Effector CD8-positive, alpha-beta T cell (primary cell): Measurements from ENCODE around the gene OLFML2A.

Source experiments
- DNase-seq: peaks from one replicate; lab custom pipeline; 2025; lab: John Stamatoyannopoulos, UW

The OLFML2A gene

GRCh38 chr9:124797343-124798103 is 20.6 kb downstream of the OLFML2A start:
- no peak for DNase-seq

DNA sequence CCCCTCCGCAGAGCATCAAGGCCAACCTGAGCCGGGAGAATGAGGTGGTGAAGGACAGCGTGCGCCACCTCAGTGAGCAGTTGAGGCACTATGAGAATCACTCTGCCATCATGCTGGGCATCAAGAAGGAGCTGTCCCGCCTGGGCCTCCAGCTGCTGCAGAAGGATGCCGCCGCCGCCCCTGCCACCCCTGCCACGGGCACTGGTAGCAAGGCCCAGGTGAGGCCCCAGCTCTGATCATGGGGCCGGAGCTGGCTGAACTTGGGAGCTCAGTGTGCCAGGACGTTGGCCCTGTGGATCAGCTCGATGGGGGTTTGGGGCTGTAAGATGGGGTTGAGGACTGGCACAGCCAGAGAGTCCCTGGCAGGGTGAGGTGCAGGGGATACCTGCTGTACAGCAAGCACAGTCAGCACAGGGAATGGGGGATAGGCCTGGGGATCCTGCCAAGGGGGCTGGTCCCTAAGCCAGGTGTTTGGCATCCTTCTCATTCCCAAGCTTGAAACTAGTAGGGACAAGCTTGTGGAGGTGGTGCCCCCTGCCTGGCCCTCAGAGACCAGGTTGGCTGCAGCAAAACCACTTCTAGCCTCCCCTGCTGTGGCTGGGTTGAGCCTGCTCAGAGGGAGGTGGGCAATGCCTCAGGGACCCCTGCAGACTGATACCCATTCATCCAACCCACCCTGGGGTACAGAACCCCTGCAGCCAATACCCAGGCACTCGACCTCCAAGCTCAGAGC is 22.5 kb downstream of the OLFML2A start:
- DNase-seq = no peak

GRCh38 chr9:124800306-124801259 is 23.6 kb downstream of the OLFML2A start:
- DNase-seq = no peak

DNA sequence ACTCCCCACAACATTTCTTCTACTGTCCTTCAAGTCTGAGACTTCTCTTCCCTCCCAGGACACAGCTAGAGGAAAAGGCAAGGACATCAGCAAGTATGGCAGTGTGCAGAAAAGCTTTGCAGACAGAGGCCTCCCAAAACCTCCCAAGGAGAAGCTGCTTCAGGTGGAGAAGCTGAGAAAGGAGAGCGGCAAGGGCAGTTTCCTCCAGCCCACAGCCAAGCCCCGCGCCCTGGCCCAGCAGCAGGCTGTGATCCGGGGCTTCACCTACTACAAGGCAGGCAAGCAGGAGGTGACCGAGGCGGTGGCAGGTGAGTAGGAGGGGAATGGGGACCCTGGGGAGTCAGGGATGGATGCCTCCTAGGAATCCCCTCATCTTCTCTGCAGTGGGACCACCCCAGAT is 24.4 kb downstream of the OLFML2A start:
- no peak for DNase-seq

DNA sequence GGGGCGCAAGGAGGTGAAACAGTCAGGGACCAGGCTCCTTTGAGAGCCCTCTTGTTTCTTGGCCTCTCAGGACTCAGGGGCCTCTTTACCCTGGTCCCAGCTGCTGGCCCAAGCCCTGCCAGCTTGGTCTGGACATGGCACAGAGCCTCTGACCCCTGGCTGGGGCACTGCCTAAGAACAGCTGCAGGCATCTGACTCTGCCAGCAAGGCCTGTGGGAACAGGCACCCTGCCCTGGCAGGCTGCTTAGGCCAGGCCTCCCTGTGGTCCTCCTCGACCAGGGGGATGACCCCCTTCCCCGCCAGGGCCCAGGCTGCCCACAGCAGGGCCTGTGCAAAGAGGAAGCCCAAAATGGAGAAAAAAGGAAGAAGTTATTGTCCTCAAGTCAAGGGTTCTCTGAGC is 25.5 kb downstream of the OLFML2A start:
- DNase-seq = no peak

DNA sequence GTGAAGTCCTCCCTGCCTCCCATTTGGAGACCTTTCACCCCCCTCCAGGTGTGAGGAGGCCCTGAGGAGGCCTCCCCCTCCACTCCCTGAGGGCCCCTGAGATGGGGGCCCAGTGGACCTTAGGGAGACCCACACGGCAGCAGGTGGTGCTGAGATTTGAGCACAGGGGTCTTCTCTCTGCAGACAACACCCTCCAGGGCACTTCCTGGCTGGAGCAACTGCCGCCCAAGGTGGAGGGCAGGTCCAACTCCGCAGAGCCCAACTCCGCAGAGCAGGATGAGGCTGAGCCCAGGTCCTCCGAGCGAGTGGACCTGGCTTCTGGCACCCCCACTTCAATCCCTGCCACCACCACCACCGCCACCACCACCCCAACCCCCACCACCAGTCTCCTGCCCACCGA is 27.0 kb downstream of the OLFML2A start:
- DNase-seq = no peak

GRCh38 chr9:124805186-124805585 is 28.3 kb downstream of the OLFML2A start:
- no peak for DNase-seq

DNA sequence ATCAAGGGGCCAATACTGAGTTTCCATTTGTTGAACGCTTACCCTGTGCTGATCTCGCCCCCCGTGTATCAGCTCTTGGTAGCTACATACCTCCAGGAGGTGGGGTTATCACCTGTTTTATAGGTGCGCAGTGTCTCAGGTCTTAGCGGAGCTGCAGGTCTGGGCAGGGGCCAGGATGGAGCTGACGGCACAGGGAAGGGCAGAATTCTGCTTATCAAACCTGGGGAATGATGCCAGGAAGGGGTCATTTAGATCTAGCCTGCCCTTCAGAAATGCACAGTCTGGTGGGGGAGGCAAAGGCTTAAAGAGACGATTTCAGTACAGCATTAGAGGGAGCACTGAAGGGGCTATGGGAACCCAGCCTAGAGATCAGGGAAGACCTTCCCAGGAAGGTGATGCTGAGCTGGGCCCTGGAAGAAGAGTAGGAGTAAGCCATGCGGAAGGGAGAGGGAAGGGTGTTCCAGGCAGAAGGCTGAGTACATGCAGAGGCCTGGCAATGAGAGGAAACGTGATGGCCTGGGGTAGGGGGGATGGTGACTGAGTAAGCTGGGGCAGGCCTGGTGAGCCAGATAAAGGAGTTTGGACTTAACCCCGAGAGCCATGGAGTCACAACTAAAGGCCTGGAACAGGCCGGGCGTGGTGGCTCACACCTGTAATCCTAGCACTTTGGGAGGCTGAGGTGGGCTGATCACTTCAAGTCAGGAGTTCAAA is 31.5 kb downstream of the OLFML2A start:
- DNase-seq = no peak

- DNase-seq = no peak
Measured at GRCh38 chr9:124809211-124809610, 32.3 kb downstream of the OLFML2A start.

GRCh38 chr9:124809741-124810500 is 33.0 kb downstream of the OLFML2A start:
- DNase-seq = no peak

DNA sequence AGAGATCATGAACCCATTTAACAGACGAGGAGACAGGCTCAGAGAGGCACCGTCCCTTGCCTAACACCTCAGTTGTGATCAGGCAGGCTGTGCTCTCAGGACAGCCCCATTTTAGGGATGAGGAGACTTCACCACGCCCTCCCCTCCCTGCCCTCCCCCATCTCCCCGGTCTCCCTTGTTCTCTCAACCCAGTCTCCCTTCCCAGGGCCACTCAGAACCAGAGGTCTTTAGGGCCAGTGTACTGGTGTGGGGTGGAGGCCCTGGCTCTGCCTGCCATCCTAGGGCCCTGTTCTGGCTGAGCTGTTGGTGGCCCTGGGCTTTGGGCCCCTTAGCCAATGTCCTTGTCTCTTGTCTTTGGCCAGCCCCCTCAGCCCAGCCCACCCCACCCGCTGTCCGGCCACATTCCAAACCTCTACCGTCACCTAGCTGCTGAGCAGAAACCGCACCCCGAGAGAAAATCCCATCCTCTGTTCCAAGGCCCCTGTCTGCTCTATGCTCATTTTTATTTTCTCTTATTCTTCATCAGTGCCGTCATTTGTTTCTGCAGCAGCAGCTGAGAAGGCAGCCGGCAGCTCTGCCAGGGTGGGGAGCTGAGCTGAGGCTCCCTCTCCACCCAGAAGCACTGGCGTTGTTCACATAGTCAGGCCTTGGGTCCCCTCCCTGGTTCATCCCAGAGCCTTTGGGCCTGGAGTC is 33.9 kb downstream of the OLFML2A start:
- no peak for DNase-seq

- no peak for DNase-seq
Measured at GRCh38 chr9:124812441-124812876, 35.5 kb downstream of the OLFML2A start.

DNA sequence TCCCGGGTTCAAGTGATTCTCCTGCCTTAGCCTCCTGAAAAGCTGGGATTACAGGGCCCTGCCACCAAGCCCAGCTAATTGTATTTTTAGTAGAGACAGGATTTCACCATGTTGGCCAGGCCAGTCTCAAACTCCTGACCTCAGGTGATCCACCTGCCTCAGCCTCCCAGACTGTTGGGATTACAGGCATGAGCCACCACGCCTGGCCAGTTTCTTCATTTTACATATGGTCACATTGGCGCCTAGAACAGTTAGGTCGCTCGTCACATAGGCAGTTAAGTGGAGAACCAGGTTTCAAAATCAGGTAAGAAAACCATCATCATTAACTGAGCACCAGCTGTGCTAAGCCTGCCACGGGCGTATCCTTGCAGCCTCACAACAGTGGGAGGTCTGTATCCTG is 36.1 kb downstream of the OLFML2A start:
- no peak for DNase-seq

DNA sequence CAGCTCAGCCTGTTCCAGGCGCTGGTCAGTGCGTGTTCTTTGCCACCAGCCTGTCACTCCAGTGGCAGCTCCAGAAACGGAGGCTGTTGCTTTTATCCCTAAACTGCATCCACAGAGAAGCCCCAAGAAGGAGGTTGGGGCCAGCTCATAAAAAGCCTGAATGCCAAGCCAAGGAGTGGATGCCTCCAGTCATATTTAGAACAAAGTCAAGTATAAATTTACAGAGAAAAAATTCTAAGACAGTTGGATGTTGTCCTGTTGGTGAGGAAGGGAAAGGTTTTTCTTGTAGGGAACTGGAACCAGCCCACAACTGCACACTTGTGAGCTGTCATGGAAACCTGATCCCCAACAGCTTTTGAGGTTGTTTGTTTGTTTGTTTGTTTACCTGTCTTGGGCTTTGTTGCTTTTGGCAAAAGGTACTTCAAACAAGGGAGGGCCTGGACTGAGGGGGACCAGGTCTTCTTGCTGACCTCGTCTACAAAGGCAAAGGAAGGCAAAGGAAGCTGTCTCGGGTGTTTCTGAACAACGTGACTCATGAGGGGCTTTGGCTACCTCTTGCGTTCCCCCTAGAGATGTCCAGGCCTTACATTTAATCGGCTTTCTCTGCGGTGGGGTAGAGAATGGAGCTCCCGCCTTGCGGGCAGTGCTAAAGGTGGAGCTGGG is 36.7 kb downstream of the OLFML2A start:
- DNase-seq = no peak

DNA sequence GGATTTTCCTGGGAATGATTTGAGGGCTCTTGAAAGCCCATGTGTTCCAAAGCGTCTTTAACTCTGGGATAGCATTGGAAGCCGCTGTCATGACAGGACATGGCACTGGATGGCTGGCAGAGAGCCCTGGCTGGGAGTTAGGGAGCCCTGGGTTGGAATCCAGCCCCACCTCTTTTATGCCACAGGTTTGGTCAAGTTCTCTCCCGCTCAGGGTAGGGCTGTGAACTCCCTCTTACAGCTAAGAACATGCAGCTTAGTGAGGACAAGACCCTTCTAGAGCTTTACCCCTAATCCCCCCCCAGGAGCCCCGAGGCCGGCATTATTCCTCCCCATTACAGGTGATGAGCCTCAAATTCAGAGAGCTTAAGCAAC is 37.2 kb downstream of the OLFML2A start:
- DNase-seq = no peak

GRCh38 chr9:124815601-124816000 is 38.7 kb downstream of the OLFML2A start:
- no peak for DNase-seq

GRCh38 chr9:124818431-124819281 is 41.7 kb downstream of the OLFML2A start:
- DNase-seq = no peak

GRCh38 chr9:124820698-124821623 is 44.0 kb downstream of the OLFML2A start:
- no peak for DNase-seq
